Embryonic facial prominence (tissue), 1 donor: Measurements from ENCODE around the gene GHITM.

ENCODE experiments used
- DNase-seq: peaks from one replicate; pipeline ENCODE4 v3.0.0-alpha.2; 2016; ENCODE audit errors: extremely low spot score

GHITM gene

DNA sequence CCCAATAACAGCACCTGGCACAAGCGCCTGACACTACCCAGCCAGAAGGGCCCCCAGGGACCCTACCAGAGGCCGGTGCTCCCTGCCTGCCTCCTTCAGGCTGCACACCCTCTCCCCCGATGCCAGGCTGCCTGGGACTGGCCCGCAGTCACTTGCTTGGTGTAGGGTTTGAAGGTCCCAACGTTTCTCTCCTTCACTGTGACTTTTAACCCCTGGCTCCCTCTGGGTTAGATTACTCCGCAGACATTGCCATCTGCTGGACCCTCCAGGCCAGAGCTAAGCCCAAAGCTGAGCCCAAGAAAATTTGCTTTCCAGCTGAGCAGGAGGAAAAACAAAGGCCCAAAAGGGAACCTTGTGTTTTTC lies 61.9 kb downstream of the GHITM start:
- no peak for DNase-seq

DNA sequence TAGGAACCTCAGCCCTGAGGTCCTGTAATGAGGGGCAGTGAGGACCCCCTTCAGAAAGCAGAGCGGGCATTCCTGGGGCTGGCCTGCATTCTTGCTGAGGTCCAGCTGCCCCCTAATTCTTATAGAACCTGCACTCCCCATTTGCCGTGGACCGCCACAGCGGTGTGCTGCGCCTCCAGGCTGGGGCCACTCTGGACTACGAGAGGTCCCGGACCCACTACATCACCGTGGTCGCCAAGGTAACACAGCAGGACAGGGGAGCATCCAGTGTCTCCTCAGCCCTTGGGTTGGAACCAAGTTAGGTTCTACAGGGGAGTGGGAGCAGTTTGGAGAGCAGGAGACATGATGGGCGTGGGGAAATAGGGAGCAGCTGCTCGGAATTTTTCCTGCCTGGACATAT lies 62.4 kb downstream of the GHITM start:
- no peak for DNase-seq

DNA sequence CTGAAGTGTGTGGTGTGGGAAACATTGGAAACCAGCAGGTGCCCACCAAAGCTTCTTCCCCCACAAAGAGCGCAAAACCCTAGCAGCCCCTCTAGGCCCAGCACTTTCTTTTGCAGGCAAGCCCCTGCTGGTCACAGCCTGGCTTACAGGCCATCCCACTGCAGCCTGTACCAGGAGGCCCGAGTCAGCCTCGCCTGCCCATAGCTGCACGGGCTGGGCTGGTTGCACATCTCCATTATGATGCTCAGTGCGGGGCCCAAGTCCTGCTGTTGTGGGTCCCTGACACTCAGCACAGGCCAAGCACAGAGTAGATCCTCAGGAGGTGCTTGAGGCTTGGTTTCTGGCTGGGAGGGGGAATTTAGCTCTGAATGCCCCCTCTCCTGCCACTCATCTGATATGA lies 63.0 kb downstream of the GHITM start:
- no peak for DNase-seq
